Colonic mucosa (tissue), 4 donors: Measurements from ENCODE around the gene EPN2. TPM values are rescaled to one million over a fixed set of nuclear protein-coding genes. Genes with fewer than 3 reads are reported as not detected.

Source experiments
- DNase-seq: peaks from one replicate; pipeline ENCODE4 v3.0.0-alpha.2; 2020
- H3K27ac ChIP-seq: fragments of 200-600 bp; one replicate; pipeline ENCODE4 v1.8.0; 2021
- H3K27me3 ChIP-seq: fragments of 200-600 bp; one replicate; pipeline ENCODE4 v1.8.0; 2021
- H3K36me3 ChIP-seq: fragments of 200-600 bp; one replicate; pipeline ENCODE4 v1.8.0; 2021
- H3K4me1 ChIP-seq: fragments of 200-600 bp; one replicate; pipeline ENCODE4 v1.8.0; 2021; ENCODE audit warnings: mild to moderate bottlenecking
- H3K4me3 ChIP-seq: fragments of 200-600 bp; one replicate; pipeline ENCODE4 v1.8.0; 2021
- H3K9ac ChIP-seq, 2 donors: one replicate each; pipeline ENCODE4 v1.7.0; 2013; ENCODE audit warnings: control low read depth in 2 of 2, low read depth in 2 of 2, low read length in 2 of 2
- H3K9me3 ChIP-seq: fragments of 200-600 bp; one replicate; pipeline ENCODE4 v1.8.0; 2021
- CTCF ChIP-seq: fragments of 200-600 bp; IDR thresholded peaks from one replicate; pipeline ENCODE4 v1.8.0; 2022; ENCODE audit warnings: antibody characterized with exemption, mild to moderate bottlenecking
- intact Hi-C: fragments of 100-400 bp; cut with DNase I; formaldehyde crosslinking; loops from one replicate; pipeline ENCODE4 v1.14.1; 2022
- total RNA-seq, 2 donors: library from RNA; stranded (reverse); fragmentation: NEBNext Ultra II Directional in 1 of 2; extraction: Animal tissue kit (Norgen Biotek cat#: 25700) in 1 of 2; gene quantifications; one replicate each; pipeline ENCODE4 v1.2.1, GENCODE V29; 2021
- donor health status: healthy.
- donor health status: DM: no; HTN: no; CAD: no.
- donor health status: DM: no; HTN: no; CAD: no.

EPN2 gene
- total RNA-seq, 2 donors from 2014 or later: 34.7 to 36.3 TPM

DNA sequence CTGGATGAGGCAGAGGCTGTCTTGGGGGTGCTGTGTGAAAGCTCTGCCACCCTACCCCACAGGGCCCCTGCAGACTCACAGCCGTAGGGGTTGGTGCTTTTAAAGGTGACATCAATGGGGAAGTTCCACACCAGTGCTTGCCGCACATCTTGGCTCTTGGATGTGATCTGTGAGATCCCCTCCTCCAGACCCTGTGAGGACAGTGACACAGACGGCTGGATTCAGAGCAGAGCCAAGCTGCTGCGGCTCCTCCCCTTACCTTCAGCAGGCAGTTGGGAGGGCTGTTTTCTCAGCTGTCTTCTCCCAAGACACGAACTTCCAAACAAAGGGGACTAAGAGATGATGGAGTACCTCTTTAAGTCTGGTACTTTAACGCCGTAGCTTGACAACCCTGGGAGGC is 120.6 kb downstream of the EPN2 start:
- no peak for DNase-seq
- H3K27me3 ChIP-seq: no peaks in the 10 kb centered on the region
- no peak overlapping the region for H3K9ac ChIP-seq

GRCh38 chr17:19359151-19359550 is 122.0 kb downstream of the EPN2 start:
- Histone ChIP-seq H3K9me3 (no peaks in the 10 kb centered on the region), H3K9ac (no peak overlapping the region), H3K27ac (no peak overlapping the region), H3K27me3 (no peaks in the 10 kb centered on the region), H3K4me3 (no peak overlapping the region), H3K4me1 (no peaks in the 10 kb centered on the region), H3K36me3 (no peaks in the 10 kb centered on the region)
- TF ChIP-seq CTCF: no peak
- intact Hi-C loops: no loop called here
- DNase-seq: no peak

More for the DNA sequence above, 120.6 kb downstream of the EPN2 start:
- Histone ChIP-seq H3K4me3 (no peak overlapping the region), H3K27ac (no peak overlapping the region), H3K36me3 (no peaks in the 10 kb centered on the region), H3K9me3 (no peaks in the 10 kb centered on the region), H3K4me1 (no peaks in the 10 kb centered on the region)
- TF ChIP-seq CTCF: no peak
- intact Hi-C loops: no loop called here

DNA sequence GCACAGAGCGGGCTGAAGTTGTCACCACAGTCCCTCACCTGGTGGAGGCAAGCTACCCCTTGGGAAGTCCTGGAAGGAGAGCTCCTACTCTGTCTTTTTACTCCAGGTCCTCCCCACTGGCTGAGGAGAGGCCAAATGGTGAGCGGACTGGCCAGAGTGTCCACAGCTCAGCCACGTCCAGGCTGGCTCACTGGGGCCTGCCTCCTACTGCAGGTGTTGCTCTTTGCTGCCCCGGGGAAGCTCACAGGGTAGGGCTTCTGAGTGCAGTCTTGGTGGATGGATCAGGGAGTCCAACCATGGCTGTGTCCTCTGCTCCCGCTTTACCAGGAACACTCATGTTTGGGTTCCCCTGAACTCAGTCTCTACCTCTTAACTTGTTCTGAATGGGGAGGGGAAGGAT is 122.7 kb downstream of the EPN2 start:
- H3K27ac ChIP-seq: no peak overlapping the region
- intact Hi-C loops: loop anchor here (10.0 kb wide), 1 partner anchor 405 kb away; no protein-coding TSS in a partner anchor
- no peaks in the 10 kb centered on the region for H3K9me3 ChIP-seq
- no peaks in the 10 kb centered on the region for H3K36me3 ChIP-seq
- no peak for DNase-seq
- H3K9ac ChIP-seq: no peak overlapping the region
- no peak for TF ChIP-seq CTCF
- no peak overlapping the region for H3K4me3 ChIP-seq
- no peaks in the 10 kb centered on the region for H3K27me3 ChIP-seq
- no peaks in the 10 kb centered on the region for H3K4me1 ChIP-seq

GRCh38 chr17:19360772-19361171 is 123.6 kb downstream of the EPN2 start:
- Histone ChIP-seq H3K36me3 (no peaks in the 10 kb centered on the region), H3K9ac (no peak overlapping the region), H3K27me3 (no peaks in the 10 kb centered on the region), H3K27ac (no peak overlapping the region), H3K9me3 (no peaks in the 10 kb centered on the region), H3K4me3 (no peak overlapping the region), H3K4me1 (no peaks in the 10 kb centered on the region)
- DNase-seq: no peak
- TF ChIP-seq CTCF: no peak
- intact Hi-C loops: loop anchor here (10.0 kb wide), 1 partner anchor 404 kb away; no protein-coding TSS in a partner anchor

- intact Hi-C loops: loop anchor here (10.0 kb wide), 1 partner anchor 403 kb away; no protein-coding TSS in a partner anchor
- Histone ChIP-seq H3K27me3 (no peaks in the 10 kb centered on the region), H3K9ac (no peak overlapping the region), H3K36me3 (no peaks in the 10 kb centered on the region), H3K4me1 (no peaks in the 10 kb centered on the region), H3K9me3 (no peaks in the 10 kb centered on the region), H3K4me3 (no peak overlapping the region), H3K27ac (no peak overlapping the region)
- DNase-seq: no peak
- TF ChIP-seq CTCF: no peak
These were observed 124.2 kb downstream of the EPN2 start for GRCh38 chr17:19361326-19361725.
